BLaER1 (cell line): ENCODE results near the gene ADAMTS13.
A peak's percentile ranks its signal among the peaks of the same experiment; 100 is the strongest.

Experiments used
- H3K27ac ChIP-seq: shearing (Covaris generic); formaldehyde crosslinking; 2 replicates; pipeline ENCODE4 v1.8.1; 2022
- H3K27me3 ChIP-seq: shearing (Covaris generic); formaldehyde crosslinking; 2 replicates; pipeline ENCODE4 v1.8.1; 2022
- H3K36me3 ChIP-seq: shearing (Covaris generic); formaldehyde crosslinking; 2 replicates; pipeline ENCODE4 v1.8.1; 2022
- H3K4me1 ChIP-seq: shearing (Covaris generic); formaldehyde crosslinking; 2 replicates; pipeline ENCODE4 v1.8.1; 2022
- H3K4me2 ChIP-seq: shearing (Covaris generic); formaldehyde crosslinking; 2 replicates; pipeline ENCODE4 v1.8.1; 2022
- H3K4me3 ChIP-seq: shearing (Covaris generic); formaldehyde crosslinking; 2 replicates; pipeline ENCODE4 v1.8.1; 2022
- H3K9ac ChIP-seq: shearing (Covaris generic); formaldehyde crosslinking; 2 replicates; pipeline ENCODE4 v1.8.1; 2022
- H3K9me3 ChIP-seq: shearing (Covaris generic); formaldehyde crosslinking; 2 replicates; pipeline ENCODE4 v1.8.1; 2022
- H4K20me1 ChIP-seq: shearing (Covaris generic); formaldehyde crosslinking; 2 replicates; pipeline ENCODE4 v1.8.1; 2022
- Cebpa-rat ChIP-seq: shearing (Covaris generic); IDR thresholded peaks from 2 replicates; pipeline ENCODE4 v1.8.1; 2022

The ADAMTS13 gene

DNA sequence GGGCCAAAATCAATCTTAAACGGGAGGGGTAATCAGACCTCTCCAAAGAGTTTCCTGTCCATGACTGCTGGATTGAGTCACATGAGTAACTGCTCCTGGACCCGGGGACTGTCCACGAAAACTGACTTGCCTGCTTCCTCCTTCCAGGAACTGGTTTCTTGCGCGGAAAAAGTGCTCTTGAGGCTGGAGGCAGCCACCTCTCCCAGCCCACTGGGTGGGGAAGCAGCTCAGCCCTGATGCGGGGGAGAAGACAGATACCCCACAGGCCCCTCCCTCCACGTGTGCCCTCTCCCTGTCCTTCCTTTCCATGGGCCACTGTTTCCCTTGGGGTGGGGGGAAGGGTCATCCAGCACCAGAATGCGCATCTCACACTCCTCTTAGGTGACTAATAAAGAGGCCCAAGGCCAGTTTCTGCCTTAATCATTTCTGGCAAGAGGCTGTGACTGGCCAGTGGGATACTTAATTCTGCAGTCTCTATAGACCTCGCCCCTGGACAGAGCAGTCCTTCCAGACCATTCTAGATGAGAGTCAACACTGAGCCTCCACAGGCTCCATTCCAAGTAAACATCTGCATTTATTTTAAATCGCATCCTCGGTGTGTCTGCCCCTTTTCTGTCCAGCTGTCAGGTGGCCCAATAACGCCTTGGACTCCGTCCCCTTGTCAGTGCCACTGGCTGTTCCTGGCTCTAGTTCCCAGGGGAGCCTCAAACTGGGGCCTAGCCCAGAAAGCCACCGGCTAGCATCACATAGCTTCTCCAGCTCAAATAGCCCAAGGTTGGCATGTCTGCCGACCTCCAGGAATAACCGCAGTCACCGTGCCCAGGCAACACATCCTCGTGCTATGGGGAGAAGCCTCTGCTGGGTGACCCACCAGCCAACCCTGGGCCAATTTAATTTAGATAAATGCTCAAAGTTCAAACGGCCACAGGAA is 16.4 kb upstream of the ADAMTS13 start:
- TF ChIP-seq Cebpa-rat: no peak
- 0 out of 2 replicates have a peak overlapping the region, but pooled peaks have one; percentile 6 for H3K9ac ChIP-seq
- H4K20me1 ChIP-seq: peaks cover 83% of the 10 kb centered on the region
- H3K27ac ChIP-seq: no peak overlapping the region
- no peaks in the 10 kb centered on the region for H3K4me1 ChIP-seq
- H3K4me3 ChIP-seq: no peak overlapping the region
- H3K36me3 ChIP-seq: peaks cover 97% of the 10 kb centered on the region
- no peaks in the 10 kb centered on the region for H3K9me3 ChIP-seq
- H3K4me2 ChIP-seq: no peak overlapping the region
- H3K27me3 ChIP-seq: no peaks in the 10 kb centered on the region

GRCh38 chr9:133406480-133407307 is 15.5 kb upstream of the ADAMTS13 start:
- Histone ChIP-seq H3K9ac (no peak overlapping the region), H3K4me3 (no peak overlapping the region), H3K27ac (0 out of 2 replicates have a peak overlapping the region, but pooled peaks have one; percentile 20), H3K9me3 (no peaks in the 10 kb centered on the region), H3K36me3 (peaks cover 100% of the 10 kb centered on the region), H3K27me3 (no peaks in the 10 kb centered on the region), H4K20me1 (peaks cover 88% of the 10 kb centered on the region), H3K4me2 (no peak overlapping the region), H3K4me1 (no peaks in the 10 kb centered on the region)
- TF ChIP-seq Cebpa-rat: no peak

GRCh38 chr9:133408042-133408441 is 14.1 kb upstream of the ADAMTS13 start:
- H4K20me1 ChIP-seq: peaks cover 88% of the 10 kb centered on the region
- H3K4me1 ChIP-seq: no peaks in the 10 kb centered on the region
- H3K36me3 ChIP-seq: peaks cover 100% of the 10 kb centered on the region
- H3K27me3 ChIP-seq: no peaks in the 10 kb centered on the region
- H3K9me3 ChIP-seq: no peaks in the 10 kb centered on the region
- H3K9ac ChIP-seq: no peak overlapping the region
- H3K4me3 ChIP-seq: no peak overlapping the region
- TF ChIP-seq Cebpa-rat: no peak
- H3K27ac ChIP-seq: no peak overlapping the region
- no peak overlapping the region for H3K4me2 ChIP-seq

GRCh38 chr9:133415170-133415569 is 7.0 kb upstream of the ADAMTS13 start:
- no peaks in the 10 kb centered on the region for H3K27me3 ChIP-seq
- H3K4me2 ChIP-seq: peak overlapping the region; percentile 94; the same call in 1 of the 2 replicates
- no peak for TF ChIP-seq Cebpa-rat
- H3K36me3 ChIP-seq: peaks cover 64% of the 10 kb centered on the region
- no peaks in the 10 kb centered on the region for H3K9me3 ChIP-seq
- H3K27ac ChIP-seq: no peak overlapping the region
- H3K4me3 ChIP-seq: no peak overlapping the region
- H4K20me1 ChIP-seq: peaks cover 72% of the 10 kb centered on the region
- H3K4me1 ChIP-seq: peaks cover 43% of the 10 kb centered on the region
- no peak overlapping the region for H3K9ac ChIP-seq

DNA sequence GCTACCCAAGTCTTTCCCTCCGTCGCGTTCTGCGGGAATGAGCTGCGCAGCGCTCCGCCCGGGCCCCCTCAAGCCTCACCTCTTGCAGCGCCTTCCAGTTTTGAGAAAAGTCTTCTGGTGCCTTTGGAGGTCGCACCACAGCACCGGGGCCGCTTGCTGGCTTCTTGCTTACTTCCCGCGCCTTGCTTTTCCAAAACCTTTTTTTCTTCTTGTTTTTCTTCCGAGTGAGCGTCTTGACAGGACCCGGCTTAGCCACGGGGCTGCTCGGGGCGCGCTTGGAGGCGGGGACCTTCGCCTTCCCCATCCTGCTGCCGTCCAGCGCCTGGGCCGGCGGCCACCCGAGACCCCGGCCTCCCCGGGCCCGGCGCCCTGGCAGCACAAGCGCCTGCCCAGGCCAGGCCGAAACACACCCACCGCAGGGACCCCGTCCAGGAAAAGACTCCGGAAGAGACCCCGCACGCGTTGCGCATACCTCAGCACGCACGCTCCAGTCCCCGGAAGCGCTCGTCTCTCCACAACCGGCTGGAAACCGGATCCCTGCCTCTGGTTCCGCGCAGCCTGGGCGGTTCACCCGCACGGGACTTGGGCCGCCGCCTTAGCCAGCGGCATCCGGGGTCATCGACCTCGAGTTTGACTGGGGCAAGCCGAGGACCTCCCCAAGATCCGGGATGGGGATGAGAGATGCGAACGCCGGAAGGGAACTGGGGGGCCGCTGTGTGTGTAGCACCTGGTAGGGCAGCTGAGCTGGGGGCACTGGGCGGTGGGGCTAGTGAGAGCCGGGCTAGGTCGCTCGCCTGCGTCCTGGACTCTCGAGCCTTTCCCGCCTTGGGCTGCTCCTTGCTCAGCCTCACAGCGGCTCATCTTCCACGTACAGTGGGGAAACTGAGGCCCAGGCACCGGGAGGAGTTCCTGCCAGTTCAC is 4.4 kb upstream of the ADAMTS13 start, which contains the start of gene REXO4:
REXO4 (minus strand) TSS at position 470 of the 921 bp plus-strand sequence; CDS start at position 304, 166 bp downstream.
- peak within 1 kb of the TSS; percentile 78 for H3K4me3 ChIP-seq
- H3K9me3 ChIP-seq: no peaks in the 10 kb centered on the region
- peak within 1 kb of the TSS; percentile 94 for H3K4me2 ChIP-seq
- peaks cover 38% of the 10 kb centered on the region for H3K36me3 ChIP-seq
- H4K20me1 ChIP-seq: peaks cover 46% of the 10 kb centered on the region
- H3K9ac ChIP-seq: peak within 1 kb of the TSS; percentile 89
- peak within 1 kb of the TSS; percentile 96 for H3K27ac ChIP-seq
- H3K4me1 ChIP-seq: peaks cover 57% of the 10 kb centered on the region
- no peaks in the 10 kb centered on the region for H3K27me3 ChIP-seq
- TF ChIP-seq Cebpa-rat: no peak

DNA sequence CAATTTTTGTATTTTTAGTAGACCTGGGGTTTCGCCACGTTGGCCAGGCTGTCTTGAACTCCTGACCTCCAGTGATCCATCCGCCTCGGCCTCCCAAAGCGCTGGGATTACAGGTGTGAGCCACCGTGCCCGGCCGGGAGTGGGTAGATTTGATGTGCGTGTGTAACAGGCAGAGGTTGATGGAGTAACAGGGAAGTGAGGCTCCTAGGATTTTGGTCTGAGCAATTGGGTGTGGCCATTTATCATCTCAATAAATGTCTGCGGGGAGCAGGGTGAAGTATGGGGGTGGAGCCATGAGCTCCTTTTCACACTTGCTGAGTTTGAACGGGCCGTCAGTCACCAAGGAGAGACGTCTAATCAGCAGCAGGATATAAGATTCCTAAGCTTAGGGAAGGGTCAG is 3.2 kb upstream of the ADAMTS13 start:
- no peak overlapping the region for H3K9ac ChIP-seq
- no peaks in the 10 kb centered on the region for H3K9me3 ChIP-seq
- H3K4me2 ChIP-seq: peak overlapping the region; percentile 94
- TF ChIP-seq Cebpa-rat: no peak
- peaks cover 26% of the 10 kb centered on the region for H3K36me3 ChIP-seq
- H3K27ac ChIP-seq: no peak overlapping the region
- H3K27me3 ChIP-seq: no peaks in the 10 kb centered on the region
- peaks cover 34% of the 10 kb centered on the region for H4K20me1 ChIP-seq
- H3K4me1 ChIP-seq: peaks cover 57% of the 10 kb centered on the region
- peak overlapping the region; percentile 78; the same call in 1 of the 2 replicates for H3K4me3 ChIP-seq

DNA sequence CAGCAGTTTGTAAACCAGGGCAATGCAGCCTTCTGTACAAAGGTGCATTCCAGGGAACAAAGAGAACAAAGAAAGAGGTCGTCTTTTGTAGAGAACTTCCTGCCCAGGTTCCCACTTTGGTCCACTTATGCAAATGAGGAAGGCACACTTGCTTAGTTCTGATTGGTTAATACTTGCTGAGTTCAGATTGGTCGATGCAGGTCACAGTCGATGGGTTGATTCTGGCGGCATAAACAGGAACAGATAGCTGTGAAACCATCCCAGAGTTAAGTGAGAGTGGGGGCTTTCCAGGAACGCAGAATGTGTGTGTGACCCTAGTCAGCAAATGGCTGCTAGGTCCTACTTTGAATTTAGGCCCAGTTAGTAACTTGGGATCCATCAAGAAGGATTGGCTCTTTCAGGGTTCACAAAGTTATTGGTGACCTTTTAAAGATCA is 1.8 kb upstream of the ADAMTS13 start:
- Histone ChIP-seq H3K27me3 (no peaks in the 10 kb centered on the region), H3K4me2 (peak overlapping the region; percentile 47), H3K4me3 (no peak overlapping the region), H3K9me3 (no peaks in the 10 kb centered on the region), H3K9ac (no peak overlapping the region), H3K36me3 (peaks cover 12% of the 10 kb centered on the region), H3K27ac (no peak overlapping the region), H3K4me1 (peaks cover 52% of the 10 kb centered on the region), H4K20me1 (peaks cover 20% of the 10 kb centered on the region)
- no peak for TF ChIP-seq Cebpa-rat

DNA sequence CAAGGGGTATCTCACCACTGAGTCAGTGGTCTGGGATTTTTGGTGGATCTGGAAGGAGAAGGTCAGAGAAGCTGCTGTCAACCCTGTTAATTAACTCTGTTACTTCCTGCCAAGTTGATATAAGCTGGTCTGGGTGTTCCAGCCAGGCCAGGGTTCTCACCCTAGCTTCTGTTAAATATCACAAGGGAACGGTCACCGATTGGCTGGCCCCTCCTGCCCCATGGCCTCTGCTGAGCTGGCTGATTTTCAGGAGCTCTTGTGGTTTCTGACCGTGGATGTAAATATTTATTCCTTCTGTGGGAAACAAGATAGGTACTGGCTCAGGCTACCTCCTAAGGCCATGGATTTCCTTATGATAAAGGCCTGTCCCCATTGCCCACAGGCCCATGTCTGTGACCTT is 1.0 kb downstream of the ADAMTS13 start:
- no peaks in the 10 kb centered on the region for H4K20me1 ChIP-seq
- no peak overlapping the region for H3K9ac ChIP-seq
- peaks cover 34% of the 10 kb centered on the region for H3K4me1 ChIP-seq
- H3K4me2 ChIP-seq: no peak overlapping the region
- no peak overlapping the region for H3K27ac ChIP-seq
- no peak overlapping the region for H3K4me3 ChIP-seq
- H3K9me3 ChIP-seq: peaks cover 11% of the 10 kb centered on the region
- peaks cover 25% of the 10 kb centered on the region for H3K27me3 ChIP-seq
- no peaks in the 10 kb centered on the region for H3K36me3 ChIP-seq
- no peak for TF ChIP-seq Cebpa-rat

- Histone ChIP-seq H3K4me1 (peaks cover 24% of the 10 kb centered on the region), H3K9ac (no peak overlapping the region), H3K27me3 (peaks cover 34% of the 10 kb centered on the region), H3K4me2 (no peak overlapping the region), H3K9me3 (peaks cover 11% of the 10 kb centered on the region), H4K20me1 (no peaks in the 10 kb centered on the region), H3K4me3 (no peak overlapping the region), H3K36me3 (no peaks in the 10 kb centered on the region), H3K27ac (no peak overlapping the region)
- TF ChIP-seq Cebpa-rat: no peak
These were observed 2.0 kb downstream of the ADAMTS13 start for GRCh38 chr9:133424187-133424586.
